ENCODE results near the gene PDX1. TPM values are rescaled to one million over a fixed set of nuclear protein-coding genes. Genes with fewer than 3 reads are reported as not detected.
A peak's percentile ranks its signal among the peaks of the same experiment; 100 is the strongest.

PDX1 gene
- total and polyA plus RNA-seq, 2 of the 13 experiments (the other 11 are each of a cell fraction or from before 2014, with no cell fraction given): 0.07 TPM; not detected in 1

GRCh38 chr13:27960362-27961226 lies 40.8 kb downstream of the PDX1 start (continued):
- TF ChIP-seq CBX2 (IDR thresholded peaks at IDR 0.05; ENCODE audit: low read depth, low read length) (0 out of 2 replicates have a peak, but pooled peaks have one; percentile 6), CBX2 (CRISPR knock-in tag; IDR thresholded peaks at IDR 0.05; ENCODE audit: low read depth) (0 out of 2 replicates have a peak, but pooled peaks have one; percentile 35), ZNF564 (CRISPR knock-in tag; IDR thresholded peaks at IDR 0.05) (0 out of 2 replicates have a peak, but pooled peaks have one; percentile 85), ZNF20 (CRISPR knock-in tag; IDR thresholded peaks at IDR 0.05) (peak; percentile 68; the same call in 1 of the 2 replicates), GABPB1 (CRISPR knock-in tag; IDR thresholded peaks at IDR 0.05) (peak; percentile 70), ZBTB1 (CRISPR knock-in tag; IDR thresholded peaks at IDR 0.05; ENCODE audit: borderline replicate concordance) (no peak), ZNF772 (CRISPR knock-in tag; IDR thresholded peaks at IDR 0.05) (peak; percentile 63; the same call in 1 of the 2 replicates), HNRNPH1 (optimal IDR thresholded peaks at IDR 0.05; ENCODE audit: low read depth, low read length) (no peak), MYPOP (CRISPR knock-in tag; IDR thresholded peaks at IDR 0.05) (peak; percentile 96), SAFB2 (CRISPR knock-in tag; IDR thresholded peaks at IDR 0.05; ENCODE audit: borderline replicate concordance, low read depth) (0 out of 2 replicates have a peak, but pooled peaks have one; percentile 63)
